ENCODE results near the gene LCN12.
"Not testable (repeated sequence)": the region's sequence is repeated elsewhere in the genome, so short reads cannot be mapped to it uniquely, and the experiment has no call there.

LCN12 gene

GRCh38 chr9:136985853-136986252 lies 33.8 kb downstream of the LCN12 start:
- DNase-seq (ENCODE audit: low spot score): no peak
- no peak for FAIRE-seq

GRCh38 chr9:136988872-136989271 lies 36.8 kb downstream of the LCN12 start:
- FAIRE-seq: no peak
- no peak for DNase-seq (ENCODE audit: low spot score)

GRCh38 chr9:136990242-136990911 lies 38.3 kb downstream of the LCN12 start:
- DNase-seq (ENCODE audit: low spot score): no peak

GRCh38 chr9:136991993-136992818 lies 40.1 kb downstream of the LCN12 start, which contains the start of gene PAXX:
Gene PAXX (plus strand): TSS chr9:136992422. CDS start chr9:136992444, 22 bp downstream.
- DNase-seq (ENCODE audit: low spot score) (peak; percentile 86), FAIRE-seq (no peak)

More at GRCh38 chr9:136990242-136990911, 38.3 kb downstream of the LCN12 start:
- FAIRE-seq: no peak

- FAIRE-seq (no peak), DNase-seq (ENCODE audit: low spot score) (no peak)
Measured at GRCh38 chr9:136992819-136993369, 40.8 kb downstream of the LCN12 start.

GRCh38 chr9:136994180-136994887 lies 42.3 kb downstream of the LCN12 start:
- FAIRE-seq (no peak), DNase-seq (ENCODE audit: low spot score) (no peak)

GRCh38 chr9:136994888-136995230 lies 42.8 kb downstream of the LCN12 start:
- no peak for DNase-seq (ENCODE audit: low spot score)
- FAIRE-seq: no peak

GRCh38 chr9:136995362-136995761 lies 43.3 kb downstream of the LCN12 start:
- no peak for FAIRE-seq

GRCh38 chr9:136995772-136996311 lies 43.8 kb downstream of the LCN12 start:
- no peak for DNase-seq (ENCODE audit: low spot score)
- no peak for FAIRE-seq

More at GRCh38 chr9:136995362-136995761, 43.3 kb downstream of the LCN12 start:
- no peak for DNase-seq (ENCODE audit: low spot score)

- no peak for DNase-seq (ENCODE audit: low spot score)
Measured at GRCh38 chr9:136996361-136997292, 44.6 kb downstream of the LCN12 start, which contains the start of gene CLIC3. Gene CLIC3 (minus strand): TSS chr9:136996568. CDS start chr9:136996543, 25 bp downstream.

GRCh38 chr9:136997371-136997770 lies 45.3 kb downstream of the LCN12 start:
- DNase-seq (ENCODE audit: low spot score) (no peak), FAIRE-seq (no peak)

More at GRCh38 chr9:136996361-136997292, 44.6 kb downstream of the LCN12 start, which contains the start of gene CLIC3:
- no peak for FAIRE-seq

GRCh38 chr9:136997830-136998234 lies 45.8 kb downstream of the LCN12 start:
- FAIRE-seq: no peak
- DNase-seq (ENCODE audit: low spot score): no peak

GRCh38 chr9:137000177-137000930 lies 48.3 kb downstream of the LCN12 start:
- FAIRE-seq: no peak
- no peak for DNase-seq (ENCODE audit: low spot score)

GRCh38 chr9:137001857-137002645 lies 50.0 kb downstream of the LCN12 start:
- DNase-seq (ENCODE audit: low spot score) (no peak), FAIRE-seq (no peak)

- FAIRE-seq: no peak
Measured at GRCh38 chr9:137002646-137003041, 50.6 kb downstream of the LCN12 start.

GRCh38 chr9:137004285-137004684 lies 52.2 kb downstream of the LCN12 start:
- FAIRE-seq; DNase-seq (ENCODE audit: low spot score): not testable (repeated sequence)

More at GRCh38 chr9:137002646-137003041, 50.6 kb downstream of the LCN12 start:
- DNase-seq (ENCODE audit: low spot score): no peak
